Stimulated activated CD4-positive, alpha-beta T cell treated with anti-CD3 and anti-CD28 coated beads, Interleukin-2, amount 100 ng/mL, for 48 hours (primary cell): ENCODE measurements around the gene NT5C1A.
A peak's percentile ranks its signal among the peaks of the same experiment; 100 is the strongest.

Experiments used
- DNase-seq, 2 donors: peaks; one replicate each; pipeline ENCODE4 v3.0.0-alpha.2; 2020

Gene NT5C1A

DNA sequence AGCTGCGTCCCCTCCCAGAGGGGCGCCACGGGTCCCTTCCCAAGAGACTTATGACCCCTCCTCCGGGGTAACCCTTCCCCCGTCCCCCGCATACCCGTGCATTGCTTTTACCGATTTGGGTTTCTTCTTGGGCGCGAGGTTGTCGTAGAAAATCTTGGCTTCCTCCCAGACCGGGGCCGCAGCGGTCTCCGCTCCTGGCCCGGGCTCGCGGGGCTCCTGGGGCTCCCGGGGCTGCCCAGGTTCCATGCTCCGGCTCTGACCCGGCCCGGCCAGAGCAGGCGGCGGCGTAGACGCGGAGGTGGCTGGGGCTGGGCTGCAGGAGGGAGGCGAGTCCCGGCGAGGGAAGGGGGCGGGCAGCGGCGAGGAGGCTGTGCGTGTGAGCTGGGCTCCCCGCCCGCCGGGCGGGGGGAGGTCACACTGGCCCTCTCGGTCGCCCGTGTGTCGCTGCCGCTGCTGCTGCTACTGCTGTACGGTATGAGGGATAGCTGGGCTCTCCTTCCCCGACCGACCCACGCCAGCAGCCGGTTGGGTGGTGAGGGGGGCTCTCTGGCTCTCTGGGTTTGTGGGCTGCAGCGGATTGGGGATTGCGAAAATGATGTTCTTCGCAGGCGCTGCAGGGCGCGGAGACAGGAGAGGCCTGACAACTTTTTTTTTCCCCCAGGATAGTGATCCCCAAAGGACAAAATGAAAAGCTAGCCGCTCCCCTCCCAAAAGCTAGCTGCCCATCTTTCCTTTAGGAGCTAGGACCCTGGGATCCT is at the start of gene NT5C1A:
TSS of gene NT5C1A (minus strand) at position 315 of the 758 bp plus-strand sequence. CDS start at position 246, 69 bp downstream.
- DNase-seq: no peak

DNA sequence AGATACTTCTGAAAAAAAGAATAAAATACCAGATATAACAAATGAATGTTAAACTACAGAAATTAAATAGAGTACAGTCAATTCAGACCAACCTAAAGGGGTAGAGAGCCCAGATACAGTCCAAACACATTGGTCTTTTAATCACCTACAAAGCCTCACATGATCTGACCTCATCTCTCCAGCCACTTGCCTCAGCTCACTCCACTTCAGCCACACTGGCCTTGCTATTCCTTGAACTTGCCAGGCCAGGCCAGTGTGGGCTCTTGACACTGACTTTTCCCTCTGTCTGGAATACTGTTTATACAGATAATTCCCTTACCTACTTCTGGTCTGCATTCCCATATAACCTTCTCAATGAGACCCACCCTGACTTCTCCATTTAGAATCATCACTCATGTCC is 49.8 kb upstream of the NT5C1A start:
- DNase-seq: no peak

DNA sequence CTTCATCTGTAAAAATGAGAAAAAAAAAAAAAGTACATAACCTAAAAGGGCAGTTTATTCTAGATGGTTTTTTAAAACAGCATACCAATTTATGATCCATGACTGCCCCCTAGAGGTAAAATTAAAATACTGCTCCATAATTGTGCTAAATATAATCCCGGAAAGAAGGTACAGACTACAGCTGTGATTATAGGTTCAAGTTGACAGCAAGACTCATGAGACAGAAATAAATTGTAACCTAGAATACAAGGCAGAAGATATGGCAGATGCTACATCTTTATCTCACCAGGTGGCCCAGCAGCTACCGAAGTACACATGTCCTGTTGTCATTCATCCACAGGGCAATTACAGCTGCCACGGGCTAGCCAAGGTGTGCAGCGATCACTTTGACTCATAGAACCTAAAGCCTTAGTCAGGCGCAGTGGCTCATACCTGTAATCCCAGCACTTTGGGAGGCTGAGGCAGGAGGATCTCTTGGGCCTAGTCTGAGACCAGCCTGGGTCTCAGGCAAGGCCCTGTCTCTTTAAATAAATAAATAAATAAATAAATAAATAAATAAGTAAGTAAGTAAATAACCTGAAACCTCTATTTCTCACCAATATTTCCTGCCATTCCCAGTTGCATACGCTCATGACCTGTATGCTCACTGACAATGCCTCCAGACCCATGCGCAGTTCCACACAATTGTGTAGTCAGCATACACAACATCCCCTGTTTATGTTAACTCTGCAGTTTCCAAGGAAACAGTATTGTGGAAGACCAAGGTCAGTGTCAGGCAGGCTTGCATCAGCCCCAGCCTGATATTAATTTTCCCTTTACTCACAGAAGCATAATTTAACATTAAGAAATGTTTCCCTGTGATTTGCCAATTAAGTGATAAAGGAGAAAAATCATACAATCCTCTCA is 48.4 kb upstream of the NT5C1A start:
- DNase-seq: no peak

DNA sequence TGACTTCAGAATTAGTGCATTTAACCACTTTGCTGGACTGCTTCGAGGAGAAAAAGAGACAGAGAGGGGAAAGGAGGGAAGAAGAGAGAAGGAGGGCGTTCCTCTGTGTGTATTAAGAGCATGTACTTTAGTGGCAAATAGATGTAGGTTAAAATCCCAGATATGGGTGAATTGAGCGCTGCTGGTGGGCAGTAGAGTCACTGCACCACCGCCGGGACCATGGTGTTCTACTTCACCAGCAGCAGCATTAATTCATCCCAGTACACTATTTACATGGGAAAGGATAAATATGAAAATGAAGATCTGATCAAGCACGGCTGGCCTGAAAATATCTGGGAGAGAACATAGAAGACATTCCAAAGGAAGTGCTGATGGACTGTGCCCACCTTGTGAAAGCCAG is 45.9 kb upstream of the NT5C1A start:
- DNase-seq: no peak

DNA sequence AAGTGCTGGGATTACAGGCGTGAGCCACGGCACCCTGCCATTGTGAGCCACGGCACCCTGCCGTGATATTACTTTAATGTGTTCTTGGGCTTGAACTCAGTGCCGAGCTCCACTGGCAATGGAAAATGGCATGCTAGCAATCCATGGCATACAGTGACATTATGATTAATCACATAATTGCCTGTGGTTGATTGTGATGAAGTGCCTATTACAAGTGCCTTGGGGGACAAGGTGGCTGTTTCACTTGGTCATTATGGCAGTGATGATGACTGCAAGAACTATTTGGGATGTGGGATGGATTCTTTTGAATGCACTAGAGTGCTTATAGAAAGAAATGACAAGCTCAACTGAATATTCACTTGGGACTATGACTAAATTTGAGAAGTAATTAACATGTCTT is 41.6 kb upstream of the NT5C1A start:
- no peak for DNase-seq

DNA sequence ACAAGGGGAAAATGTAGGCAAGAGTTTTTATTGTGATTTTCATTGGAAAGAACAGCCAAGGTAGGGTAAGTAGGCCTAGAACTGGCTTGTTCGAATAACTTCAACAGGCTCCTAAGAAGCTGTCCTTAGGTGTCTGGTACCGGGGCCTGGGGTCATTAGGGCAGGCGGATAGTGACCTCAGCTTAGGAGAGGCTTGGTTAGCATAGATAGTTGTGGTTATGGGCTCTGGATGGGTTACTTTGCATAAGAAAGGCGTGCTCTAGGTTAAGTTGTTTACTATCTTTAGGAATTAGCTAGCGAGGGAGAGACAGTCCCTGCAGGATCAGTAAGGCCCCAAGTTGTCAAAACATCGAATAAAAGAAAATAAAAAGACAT is 40.0 kb upstream of the NT5C1A start:
- no peak for DNase-seq

DNA sequence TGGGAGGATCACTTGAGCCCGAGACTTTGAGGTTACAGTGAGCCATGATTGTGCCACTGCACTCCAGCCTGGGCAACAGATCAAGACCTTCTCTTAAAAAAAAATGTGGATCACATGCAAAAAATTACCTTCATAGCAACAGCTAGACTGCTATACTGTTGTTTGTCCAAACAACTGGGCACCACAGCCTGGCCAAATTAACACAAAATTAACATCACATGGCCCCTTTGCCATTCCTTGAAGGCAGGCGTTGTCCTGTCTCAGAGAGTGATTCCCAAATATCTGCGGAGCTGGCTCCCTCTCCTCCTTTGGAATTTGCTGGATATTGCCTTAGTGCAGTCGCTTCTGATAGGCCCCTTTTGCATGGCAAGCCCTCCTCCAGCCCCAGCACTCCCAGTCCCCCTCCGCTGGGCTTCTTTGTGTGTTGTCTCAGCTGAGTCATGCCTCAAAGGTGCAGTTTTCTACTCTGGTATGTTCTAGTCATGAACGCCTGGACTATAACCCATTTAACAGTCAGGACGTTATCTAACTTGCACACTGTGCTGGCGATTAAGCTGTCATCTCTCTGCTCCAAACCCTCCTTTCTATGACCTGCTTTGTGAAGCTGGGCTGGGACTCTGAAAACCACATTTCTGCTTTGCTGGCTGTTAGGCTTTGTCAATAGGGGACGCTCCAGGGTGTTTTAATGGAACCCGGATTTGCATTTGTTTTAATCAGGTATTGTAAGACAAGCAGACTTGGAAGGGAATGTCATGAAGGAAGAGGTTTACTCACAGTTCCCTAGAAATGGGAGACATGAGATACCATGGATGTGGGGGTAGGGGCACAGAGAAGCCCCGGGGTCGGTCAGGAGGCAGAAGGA is 39.4 kb upstream of the NT5C1A start:
- DNase-seq: no peak

DNA sequence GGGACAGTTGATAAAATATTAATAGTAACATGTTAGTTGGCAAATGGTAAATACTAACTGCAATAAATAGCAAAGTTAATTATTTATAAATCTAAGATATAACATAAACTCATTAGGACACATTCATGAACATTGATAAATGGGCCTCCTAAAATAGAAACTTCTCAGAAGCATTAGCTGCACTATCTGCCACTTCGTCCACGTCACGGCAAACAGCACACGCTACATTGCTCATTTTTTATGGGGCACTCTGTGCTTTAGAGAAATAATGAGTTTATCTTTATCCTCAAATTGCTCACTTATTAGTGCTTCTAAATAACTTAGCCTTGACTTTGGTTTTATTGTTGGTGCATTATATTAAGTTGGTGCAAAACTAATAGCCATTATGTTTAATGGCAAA is 35.6 kb upstream of the NT5C1A start:
- DNase-seq: no peak

DNA sequence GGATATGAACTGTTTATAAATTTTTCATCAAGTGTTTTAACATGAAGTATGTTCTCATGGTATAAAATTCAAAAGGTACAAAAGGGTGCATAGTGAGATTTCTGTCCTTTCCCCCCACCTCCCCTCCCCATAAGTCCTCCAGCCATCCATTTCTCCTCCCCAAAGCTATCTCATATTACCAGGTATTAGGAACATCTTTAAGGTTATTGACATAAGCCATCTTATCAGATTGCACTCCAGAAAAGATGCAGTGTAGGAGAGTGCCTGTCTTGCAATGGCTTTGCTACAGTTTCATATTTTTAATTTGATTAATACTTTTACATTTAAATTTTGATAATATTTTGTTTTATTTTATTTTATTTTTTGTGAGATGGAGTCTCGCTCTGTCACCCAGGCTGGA is 32.9 kb upstream of the NT5C1A start:
- DNase-seq: no peak

DNA sequence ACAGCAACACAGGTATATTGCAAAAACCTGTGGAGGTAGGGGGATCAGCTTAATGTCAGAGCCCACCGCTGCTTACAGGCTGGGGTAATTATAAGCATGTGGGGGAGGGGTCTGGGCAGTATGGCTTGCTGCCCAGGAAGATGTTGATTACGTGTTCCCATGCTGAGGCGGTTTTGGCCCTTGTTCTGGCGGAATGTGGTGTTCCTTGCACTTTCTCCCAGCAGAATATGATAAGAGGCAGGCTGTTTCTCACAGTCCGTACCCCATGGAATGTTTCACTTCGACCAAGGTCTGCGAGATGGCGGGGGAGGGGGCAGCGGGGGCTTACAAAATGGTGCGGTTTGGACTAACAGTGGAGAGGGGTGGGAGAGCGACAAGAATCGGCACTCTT is 29.1 kb upstream of the NT5C1A start:
- no peak for DNase-seq

DNA sequence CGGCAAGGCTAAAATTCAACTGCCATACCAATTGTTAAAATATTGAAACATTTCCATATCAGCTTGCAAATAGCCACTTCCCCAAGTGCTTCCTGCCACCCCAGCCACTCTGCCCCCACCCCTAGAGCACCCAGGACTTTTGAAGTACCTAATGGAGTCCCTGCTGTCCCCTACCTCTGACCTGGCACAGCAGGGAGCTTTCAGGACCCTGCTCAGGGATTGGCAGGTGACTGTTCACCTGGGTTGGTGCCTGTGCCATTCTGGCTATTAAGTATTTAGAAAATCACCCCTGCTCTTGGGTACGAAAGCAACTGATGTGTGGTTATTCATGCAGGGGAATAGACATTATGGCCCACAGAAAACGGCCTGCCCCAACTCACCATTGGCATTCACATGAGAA is 28.4 kb upstream of the NT5C1A start:
- DNase-seq: no peak

DNA sequence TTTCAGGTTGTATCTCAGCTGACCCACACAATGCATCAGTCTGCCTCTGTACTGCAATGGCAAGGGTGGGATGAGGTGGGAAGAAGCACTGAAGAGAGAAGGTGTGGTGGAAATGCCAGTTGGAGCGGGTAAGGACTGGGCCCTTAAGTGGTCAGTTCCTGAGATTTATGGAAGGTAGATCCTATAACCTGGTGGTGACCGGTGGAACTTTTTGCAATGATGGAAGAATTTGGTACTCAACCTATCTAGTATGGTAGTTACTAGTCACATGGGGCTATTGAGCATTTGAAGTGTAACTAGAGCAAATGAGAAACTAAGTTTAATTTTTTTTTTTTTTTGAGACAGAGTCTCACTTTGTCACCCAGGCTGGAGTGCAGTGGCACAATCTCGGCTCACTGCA is 27.5 kb upstream of the NT5C1A start:
- DNase-seq: no peak

DNA sequence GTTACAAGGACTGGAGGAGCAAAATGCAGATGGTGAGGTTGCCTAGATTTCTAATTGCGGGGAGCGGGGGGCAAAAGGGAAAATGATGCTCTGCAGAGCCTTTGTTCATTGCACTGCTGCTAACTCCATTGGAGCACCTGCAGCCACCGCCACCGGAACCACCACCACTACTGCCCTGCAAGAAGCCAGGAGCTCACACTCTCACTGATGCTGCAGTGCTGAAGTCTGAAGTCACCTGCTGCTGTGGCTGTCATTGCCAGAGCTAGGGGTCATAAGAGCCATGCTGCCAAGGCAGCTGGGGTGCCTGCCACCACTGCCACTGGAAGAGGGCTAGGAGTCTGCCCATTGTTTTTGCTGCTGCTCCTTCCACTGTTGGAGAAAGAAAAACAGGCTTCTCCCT is 26.7 kb upstream of the NT5C1A start:
- DNase-seq: no peak

DNA sequence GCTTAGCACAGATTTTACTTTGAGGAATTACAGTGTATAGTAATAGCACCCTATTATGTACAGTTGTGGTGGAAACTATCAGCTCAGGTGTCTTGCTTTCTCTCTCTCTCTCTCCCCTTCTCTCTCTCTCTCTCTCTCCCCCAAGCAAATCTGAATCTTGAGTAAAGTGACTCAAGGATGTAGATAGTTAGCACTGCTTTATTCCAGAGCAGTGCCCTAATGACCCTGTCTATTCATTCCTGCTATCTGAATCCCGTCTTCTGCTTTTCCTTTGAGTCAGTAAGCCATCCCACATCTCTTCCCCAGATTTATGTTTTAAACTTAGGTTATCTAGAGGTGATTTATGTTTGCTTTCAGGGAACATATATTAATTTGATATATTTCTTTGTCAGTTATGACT is 24.5 kb upstream of the NT5C1A start:
- no peak for DNase-seq

DNA sequence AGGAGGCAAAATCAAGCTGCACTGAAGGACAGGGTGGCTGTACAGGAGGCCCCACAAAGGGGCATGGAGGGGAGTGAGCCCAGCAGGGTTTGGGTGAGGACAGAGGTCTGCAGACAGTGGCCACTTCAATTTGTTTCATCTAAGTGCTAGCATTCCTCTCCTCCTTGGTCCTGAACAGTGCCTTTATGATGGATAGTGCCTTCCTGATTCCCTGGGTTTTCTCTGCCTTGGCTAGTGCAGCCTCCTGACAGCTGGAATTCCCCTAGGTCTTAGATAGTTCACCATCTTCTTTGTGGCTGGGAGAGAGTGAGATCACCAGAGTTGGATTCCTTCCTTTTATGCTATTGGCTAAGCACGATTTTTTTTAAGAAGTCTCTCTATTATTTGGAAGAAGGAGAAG is 23.1 kb upstream of the NT5C1A start:
- DNase-seq: no peak

DNA sequence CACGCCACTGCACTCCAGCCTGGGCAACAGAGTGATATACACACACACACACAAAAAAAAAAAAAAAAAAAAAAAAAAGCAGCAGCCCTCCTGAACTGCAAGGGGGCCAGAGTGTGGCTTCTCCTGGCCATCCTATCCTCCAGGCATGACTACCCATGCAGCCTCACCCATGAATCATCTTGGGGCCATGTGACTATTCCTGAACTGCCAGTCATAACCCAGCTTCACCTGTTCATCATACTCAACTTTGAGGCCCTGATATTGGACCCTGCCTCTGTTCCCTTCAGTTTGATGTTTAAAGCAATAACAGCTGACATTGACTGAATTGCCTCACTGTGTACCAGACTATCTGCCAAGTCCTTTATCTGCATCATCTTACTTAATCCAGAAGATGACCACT is 22.1 kb upstream of the NT5C1A start:
- no peak for DNase-seq

DNA sequence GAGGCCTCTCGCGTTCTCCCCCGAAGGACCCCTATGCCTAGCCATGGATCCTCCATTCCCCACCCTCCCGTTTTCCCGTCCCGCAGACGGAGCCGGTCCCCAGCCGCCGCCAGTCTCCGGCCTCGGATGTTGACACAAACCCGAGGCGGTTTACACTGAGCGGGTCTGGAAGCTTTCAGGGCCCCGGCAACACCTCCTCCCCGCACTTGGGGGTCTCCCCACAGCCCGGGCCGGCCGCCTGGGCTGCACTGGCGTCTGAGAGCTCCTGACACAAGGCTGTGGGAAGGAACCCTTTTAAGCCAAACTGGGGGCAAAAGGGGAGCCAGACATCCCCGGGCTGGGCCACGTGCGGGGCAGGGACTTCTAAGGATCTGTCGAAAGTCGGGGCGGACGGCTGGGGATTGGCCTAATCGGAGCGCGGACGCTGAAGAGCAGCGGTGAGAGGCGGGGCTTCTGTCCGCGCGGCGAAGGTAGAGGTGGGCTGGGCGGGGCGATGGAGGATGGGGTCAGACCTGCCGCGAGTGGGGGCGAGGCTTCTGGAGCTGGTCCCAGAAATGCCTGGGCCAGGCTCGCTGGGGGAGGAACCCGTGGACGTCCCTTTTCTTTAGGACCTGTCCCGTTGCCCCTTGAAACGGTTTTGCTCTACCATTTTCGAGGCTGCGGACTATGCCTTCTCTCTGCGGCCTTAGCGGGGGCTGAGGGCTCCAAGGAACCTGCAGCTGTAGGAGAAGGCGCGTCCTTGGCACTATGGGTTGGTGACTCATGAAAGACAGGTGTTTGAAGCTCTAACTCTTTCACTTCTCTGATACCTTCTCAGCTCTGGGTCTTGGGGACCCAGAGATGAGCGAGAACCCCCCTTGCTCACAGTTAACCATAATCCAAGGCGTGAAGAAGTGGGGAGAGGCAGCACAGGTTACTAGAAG is 20.5 kb upstream of the NT5C1A start:
- DNase-seq: no peak

DNA sequence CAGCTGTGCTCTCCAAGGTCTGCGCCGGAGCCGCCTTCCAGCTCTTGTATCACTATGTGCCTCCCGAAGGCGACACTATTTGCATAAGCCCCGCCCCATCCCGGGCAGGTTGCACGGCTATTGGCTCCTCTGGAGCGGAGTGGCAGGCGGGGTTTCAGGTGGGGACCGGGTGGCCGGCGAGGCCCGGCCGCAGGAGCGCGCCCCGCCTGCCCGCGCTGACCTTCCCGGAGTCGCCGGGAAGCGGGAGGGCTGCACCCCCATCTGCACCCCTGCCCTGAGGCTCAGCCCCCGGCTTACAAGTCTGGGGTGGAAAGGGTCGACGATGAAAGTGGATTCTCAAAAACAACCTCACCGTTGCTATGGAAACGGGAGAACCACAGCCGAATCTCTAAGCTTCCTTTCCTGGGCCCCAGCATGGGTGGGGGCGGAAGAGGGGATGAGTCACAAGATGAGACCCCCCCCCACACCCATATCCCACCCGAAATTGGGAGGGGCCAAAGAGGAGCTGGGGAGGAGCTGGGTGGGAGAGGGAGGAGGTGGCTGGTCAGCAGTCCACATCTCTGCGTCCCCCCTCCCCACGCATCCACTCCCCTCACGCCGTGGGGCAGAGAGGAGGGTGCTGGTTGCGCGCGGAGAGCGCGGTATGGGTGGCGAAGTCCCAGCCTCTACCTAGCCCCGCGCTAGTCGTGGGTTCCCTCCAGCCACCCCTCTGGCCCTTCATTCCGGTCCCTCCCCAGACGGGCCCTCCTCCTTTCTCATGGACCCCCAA is 19.7 kb upstream of the NT5C1A start, which contains the start of gene HPCAL4:
TSS of gene HPCAL4 (minus strand) at position 51 of the 769 bp plus-strand sequence. CDS start 6,830 bp downstream, outside the sequence.
- DNase-seq: peak; percentile 78 to 79

DNA sequence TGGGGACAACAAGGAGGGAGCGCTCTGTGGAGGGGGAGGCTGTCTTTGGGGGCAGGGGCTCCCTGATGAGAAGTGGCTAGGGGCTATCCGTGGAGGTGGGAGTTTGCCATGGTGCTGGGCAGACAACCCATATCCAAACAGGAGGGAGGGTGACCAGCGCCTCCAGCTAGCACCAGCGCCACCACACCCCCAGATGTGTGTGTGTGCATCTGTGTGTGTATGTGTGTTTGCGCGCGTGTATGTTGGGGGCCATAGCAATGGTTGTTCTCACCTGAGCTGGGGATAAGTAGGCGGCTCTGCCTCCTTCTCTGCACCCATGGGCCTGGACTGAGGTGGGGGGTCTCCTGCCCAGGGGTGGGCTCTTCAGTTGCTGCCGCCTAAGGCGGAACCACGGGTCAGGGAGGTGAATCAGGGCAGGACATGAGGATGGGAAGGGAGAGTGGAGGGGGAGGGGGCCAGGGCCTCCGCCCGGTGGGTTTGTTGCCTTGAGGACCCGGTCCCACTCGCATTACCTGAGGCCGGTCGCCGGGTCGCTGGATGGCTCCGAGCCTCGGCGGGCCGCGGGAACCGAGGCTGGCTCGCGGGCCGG is 19.0 kb upstream of the NT5C1A start:
- no peak for DNase-seq

DNA sequence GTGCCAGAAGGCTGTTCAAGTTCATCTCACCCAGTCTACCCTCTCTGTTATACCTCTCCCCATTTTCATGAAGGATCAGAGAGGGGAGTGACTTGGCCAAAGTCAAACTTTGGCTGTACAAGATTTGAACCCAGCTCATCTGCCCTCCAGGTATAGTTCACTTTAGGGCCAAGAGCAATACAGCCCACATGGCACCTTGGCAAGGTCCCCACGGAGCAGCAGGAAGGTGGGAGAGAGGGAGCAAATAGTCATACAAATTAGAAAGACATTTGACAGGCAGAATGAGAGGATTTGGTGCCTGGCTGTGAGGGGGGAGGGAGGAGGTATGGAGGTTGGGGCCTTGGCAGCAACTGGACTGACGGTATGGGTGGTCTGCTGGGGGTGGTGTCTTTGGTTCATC is 18.3 kb upstream of the NT5C1A start:
- no peak for DNase-seq

DNA sequence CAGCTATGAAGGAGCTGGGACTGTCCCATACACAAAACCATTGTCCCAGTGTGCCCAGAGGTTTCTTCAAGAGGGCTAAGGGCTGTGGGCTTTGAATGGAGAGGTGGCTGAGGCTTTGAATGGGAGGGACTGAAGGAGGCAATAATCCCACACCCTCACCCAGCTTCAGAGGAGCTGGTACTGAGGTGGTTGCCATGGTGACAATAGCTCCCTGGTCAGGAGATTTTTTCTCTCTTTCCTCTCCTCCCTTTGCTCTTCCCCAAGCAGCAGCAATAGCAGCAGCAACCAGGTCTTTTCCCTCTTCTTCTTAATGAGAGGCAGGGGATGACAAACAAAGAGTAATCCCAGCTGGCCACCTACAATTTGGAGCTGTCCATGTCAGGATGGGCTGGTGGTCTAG is 17.7 kb upstream of the NT5C1A start:
- DNase-seq: no peak
